GM21717 (cell line): ENCODE data around the gene VAMP2.

Experiments
- ATAC-seq: cut with Tn5 transposase; IDR thresholded peaks from one replicate; pipeline ENCODE4 v1.9.1; 2021; ENCODE audit warnings: mild to moderate bottlenecking, moderate library complexity; ENCODE audit not compliant: unreplicated experiment

The VAMP2 gene

GRCh38 chr17:8143581-8144400 is 19.0 kb downstream of the VAMP2 start:
- ATAC-seq = no peak

GRCh38 chr17:8142887-8143580 is 19.7 kb downstream of the VAMP2 start:
- ATAC-seq = no peak

GRCh38 chr17:8142158-8142886 is 20.4 kb downstream of the VAMP2 start:
- ATAC-seq = no peak

- no peak for ATAC-seq
Measured at GRCh38 chr17:8141741-8142140, 21.0 kb downstream of the VAMP2 start.

GRCh38 chr17:8141045-8141444 is 21.7 kb downstream of the VAMP2 start:
- ATAC-seq = no peak

- no peak for ATAC-seq
Measured at GRCh38 chr17:8140065-8141029, 22.4 kb downstream of the VAMP2 start.

GRCh38 chr17:8138672-8139371 is 23.9 kb downstream of the VAMP2 start:
- ATAC-seq = peak; percentile 62

GRCh38 chr17:8138374-8138671 is 24.4 kb downstream of the VAMP2 start:
- no peak for ATAC-seq

- no peak for ATAC-seq
Measured at GRCh38 chr17:8137645-8138373, 24.9 kb downstream of the VAMP2 start.

GRCh38 chr17:8133941-8134340 is 28.8 kb downstream of the VAMP2 start:
- ATAC-seq = no peak

- ATAC-seq = no peak
Measured at GRCh38 chr17:8133399-8133798, 29.3 kb downstream of the VAMP2 start.

GRCh38 chr17:8131844-8132441 is 30.8 kb downstream of the VAMP2 start:
- no peak for ATAC-seq

- no peak for ATAC-seq
Measured at GRCh38 chr17:8128125-8128784, 34.5 kb downstream of the VAMP2 start.

GRCh38 chr17:8126491-8127066 is 36.2 kb downstream of the VAMP2 start:
- ATAC-seq = no peak

- no peak for ATAC-seq
Measured at GRCh38 chr17:8125947-8126490, 36.7 kb downstream of the VAMP2 start.

- ATAC-seq = no peak
Measured at GRCh38 chr17:8125154-8125946, 37.4 kb downstream of the VAMP2 start.
